ENCODE measurements around the gene TOMM40L.

DNA sequence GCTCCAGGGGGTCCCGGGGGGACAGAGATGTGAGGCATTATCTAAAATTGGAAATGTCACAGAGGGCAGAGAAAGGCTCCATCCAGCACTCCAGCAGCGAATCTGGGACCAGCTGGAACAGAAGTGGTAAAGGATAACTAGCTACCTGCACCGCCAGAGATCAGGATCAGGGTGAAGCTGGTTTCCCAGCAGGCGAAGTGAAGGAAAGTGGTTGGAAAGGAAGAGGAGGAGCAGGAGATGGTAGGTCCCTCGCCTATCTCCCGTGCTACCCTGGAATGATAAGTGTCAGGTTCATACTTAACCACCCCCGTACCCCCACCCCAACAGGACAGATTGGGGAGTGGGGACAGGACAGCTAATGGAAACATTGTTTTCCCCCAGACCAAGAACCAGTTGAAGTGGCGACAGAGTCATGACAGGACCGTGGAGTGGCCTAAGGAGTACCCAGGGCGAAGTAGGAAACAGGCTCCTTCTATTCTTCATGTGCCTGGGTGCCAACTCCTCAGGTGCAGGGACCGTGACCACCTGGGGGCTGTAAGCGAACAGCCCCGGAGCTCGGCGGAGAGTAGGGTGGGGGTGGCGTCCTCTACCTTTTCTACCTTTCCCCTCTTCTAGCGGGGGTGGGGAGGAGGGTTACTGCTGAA lies 49.3 kb upstream of the TOMM40L start:
- no peak for TF ChIP-seq TCF7L2 (IDR thresholded peaks at IDR 0.05; ENCODE audit: low read depth, low read length)
- no peak for TF ChIP-seq POLR2AphosphoS5 (IDR thresholded peaks at IDR 0.05; ENCODE audit: low read depth, low read length)
- TF ChIP-seq CTCF (IDR thresholded peaks at IDR 0.05) = no peak
- TF ChIP-seq, protein P1, sequence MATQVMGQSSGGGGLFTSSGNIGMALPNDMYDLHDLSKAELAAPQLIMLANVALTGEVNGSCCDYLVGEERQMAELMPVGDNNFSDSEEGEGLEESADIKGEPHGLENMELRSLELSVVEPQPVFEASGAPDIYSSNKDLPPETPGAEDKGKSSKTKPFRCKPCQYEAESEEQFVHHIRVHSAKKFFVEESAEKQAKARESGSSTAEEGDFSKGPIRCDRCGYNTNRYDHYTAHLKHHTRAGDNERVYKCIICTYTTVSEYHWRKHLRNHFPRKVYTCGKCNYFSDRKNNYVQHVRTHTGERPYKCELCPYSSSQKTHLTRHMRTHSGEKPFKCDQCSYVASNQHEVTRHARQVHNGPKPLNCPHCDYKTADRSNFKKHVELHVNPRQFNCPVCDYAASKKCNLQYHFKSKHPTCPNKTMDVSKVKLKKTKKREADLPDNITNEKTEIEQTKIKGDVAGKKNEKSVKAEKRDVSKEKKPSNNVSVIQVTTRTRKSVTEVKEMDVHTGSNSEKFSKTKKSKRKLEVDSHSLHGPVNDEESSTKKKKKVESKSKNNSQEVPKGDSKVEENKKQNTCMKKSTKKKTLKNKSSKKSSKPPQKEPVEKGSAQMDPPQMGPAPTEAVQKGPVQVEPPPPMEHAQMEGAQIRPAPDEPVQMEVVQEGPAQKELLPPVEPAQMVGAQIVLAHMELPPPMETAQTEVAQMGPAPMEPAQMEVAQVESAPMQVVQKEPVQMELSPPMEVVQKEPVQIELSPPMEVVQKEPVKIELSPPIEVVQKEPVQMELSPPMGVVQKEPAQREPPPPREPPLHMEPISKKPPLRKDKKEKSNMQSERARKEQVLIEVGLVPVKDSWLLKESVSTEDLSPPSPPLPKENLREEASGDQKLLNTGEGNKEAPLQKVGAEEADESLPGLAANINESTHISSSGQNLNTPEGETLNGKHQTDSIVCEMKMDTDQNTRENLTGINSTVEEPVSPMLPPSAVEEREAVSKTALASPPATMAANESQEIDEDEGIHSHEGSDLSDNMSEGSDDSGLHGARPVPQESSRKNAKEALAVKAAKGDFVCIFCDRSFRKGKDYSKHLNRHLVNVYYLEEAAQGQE (IDR thresholded peaks at IDR 0.05; ENCODE audit: insufficient read depth in 1 of 2, low read depth in 2 of 2, low read length in 1 of 2) = no peak
- no peak for TF ChIP-seq SIN3A (IDR thresholded peaks at IDR 0.05; ENCODE audit: borderline replicate concordance, insufficient read depth, low read depth, low read length)

All from Panc1 (cell line).